CD4-positive, alpha-beta T cell treated with Interleukin-6 for 4 hours (primary cell): ENCODE results near the gene TADA3.

Source experiments
- DNase-seq: peaks from one replicate; pipeline ENCODE4 v3.0.0-alpha.2; 2020; ENCODE audit warnings: mixed read lengths

Gene TADA3

DNA sequence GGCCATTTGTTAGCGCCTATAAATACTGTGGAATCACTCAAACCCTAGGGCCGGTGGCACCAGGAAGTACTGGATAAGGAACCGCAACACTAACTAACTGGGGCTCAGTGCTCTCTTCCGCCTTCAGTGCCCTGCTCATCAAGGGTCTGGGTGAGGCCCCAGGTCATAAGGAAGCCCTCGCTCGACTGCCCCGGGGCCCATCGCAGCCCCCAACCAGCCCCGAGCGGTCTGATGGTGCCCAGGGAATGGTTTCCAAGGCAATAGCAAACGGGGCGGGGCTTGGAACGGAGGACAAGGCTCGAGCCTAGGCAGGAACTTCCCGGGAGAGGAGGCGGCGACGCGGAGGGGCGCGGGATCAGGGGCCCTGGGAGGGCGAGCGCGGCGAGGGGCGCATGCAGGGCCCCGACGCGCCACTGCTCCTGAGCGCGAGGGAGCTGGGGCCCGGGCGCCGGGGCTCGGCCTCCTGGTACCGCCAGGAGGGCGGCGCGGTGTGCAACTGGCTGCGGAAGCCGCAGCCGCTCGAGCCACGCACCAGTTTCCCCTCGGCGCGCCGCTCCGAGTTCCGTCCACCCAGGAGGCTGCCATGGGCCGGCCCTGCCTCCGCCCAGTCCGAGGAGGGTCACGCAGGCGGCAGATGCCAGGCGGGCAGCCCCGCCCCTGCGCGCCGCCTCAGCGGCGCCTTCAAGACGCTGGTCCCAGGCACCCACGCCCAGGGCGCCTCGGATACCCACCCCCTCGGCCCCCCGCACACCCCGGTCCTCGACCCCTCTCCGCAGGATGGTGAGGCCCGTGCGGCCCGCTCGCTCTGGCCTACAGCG lies 17.6 kb upstream of the TADA3 start, which contains the start of gene TTLL3:
TTLL3 (plus strand) TSS at position 648 of the 818 bp plus-strand sequence. CDS start 400 bp downstream, outside the sequence.
- peak; percentile 57 for DNase-seq

DNA sequence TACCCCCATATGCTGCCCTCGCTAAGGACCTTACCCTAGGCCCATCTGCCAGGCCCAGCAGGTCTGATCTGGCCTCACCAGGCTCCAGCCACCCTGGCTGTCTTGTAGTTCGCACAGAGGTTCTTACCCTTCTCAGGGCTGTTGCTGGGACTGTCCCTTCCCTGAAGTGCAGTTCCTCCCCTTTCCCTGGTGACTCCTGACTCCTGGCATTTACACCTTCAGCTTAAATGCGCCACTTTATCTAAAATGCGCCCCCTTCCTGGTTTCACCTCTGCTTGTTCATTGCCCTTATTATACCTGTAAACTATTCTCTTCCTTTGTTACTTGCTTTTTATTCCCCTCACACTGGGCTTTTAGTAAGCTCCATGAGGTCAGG lies 17.0 kb upstream of the TADA3 start:
- peak; percentile 16 for DNase-seq

DNA sequence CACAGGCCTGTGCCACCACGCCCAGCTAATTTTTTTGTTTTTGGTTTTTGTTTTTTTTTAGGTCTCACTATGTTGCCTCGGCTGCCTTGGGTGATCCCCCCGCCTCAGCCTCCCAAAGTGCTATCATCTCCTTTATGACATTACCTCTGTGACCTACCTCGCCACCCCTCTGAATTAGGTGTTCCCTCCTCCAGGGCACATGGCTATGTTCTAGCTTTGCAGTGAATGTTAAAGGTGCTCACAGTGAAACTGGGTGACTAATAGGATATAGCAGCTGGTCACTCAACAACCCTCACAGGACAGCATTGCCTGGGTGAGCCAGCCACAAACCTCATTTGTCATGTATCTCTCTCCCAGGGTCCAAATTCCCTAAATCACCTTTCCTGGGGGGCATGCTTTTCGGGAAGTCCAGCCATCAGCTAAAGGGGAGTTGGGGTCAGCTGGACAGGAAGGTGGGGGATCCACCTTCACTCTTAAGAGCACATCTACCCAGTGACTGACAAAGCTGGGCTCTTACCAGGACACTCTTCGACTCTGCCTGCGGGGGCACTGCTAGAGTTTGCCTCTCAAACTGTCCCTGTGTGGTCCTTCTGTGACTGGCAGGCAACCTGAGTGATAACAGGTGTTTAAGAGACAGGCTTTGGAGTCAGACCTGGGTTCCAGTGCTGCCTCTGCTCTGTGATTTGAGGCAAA lies 16.2 kb upstream of the TADA3 start:
- peak; percentile 64 for DNase-seq

- DNase-seq: no peak
Measured at GRCh38 chr3:9807981-9808344, 15.7 kb upstream of the TADA3 start.

DNA sequence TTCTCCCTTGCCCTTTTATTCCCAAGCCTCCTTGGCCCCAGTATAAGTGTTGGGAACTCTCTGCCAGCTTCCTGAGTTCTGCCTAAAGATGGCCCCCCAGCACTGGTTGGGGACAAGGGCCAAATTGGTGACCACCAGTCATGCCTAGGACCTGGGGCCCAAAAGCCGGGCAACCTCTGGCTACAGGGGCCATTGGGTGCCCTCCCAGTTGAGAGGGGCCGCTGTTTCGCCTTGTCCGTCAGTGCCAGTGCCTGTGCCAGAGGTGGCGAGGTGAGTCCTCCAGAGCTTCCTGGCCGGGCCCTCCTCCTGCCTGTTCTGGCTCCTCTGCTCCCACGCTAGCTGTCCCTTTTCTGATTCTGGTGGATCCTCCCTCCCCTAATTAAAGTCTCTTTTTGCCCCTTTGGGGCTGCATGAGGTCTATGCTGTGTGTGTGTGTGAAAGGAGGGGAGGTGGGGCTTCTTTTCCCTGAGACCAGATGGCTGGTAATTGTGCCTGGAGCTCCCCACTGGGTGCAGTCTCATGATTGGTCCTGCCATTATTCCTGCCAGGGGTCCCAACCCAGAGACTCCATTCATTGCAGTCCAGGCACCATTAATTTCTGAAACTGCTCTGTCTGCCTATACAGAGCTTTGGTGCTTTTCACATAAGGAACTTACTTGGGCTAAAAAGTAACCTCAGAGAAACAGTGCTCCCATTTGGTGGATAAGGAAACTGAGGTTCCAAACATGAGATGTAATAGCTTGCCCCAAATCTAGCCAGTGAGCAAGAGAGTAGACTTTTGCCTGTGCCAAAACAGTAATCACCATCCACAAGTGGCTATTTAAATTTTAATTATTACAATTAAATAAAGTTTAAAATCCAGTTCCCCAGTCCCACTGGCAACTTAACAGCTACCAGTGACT lies 14.7 kb upstream of the TADA3 start:
- DNase-seq: no peak

DNA sequence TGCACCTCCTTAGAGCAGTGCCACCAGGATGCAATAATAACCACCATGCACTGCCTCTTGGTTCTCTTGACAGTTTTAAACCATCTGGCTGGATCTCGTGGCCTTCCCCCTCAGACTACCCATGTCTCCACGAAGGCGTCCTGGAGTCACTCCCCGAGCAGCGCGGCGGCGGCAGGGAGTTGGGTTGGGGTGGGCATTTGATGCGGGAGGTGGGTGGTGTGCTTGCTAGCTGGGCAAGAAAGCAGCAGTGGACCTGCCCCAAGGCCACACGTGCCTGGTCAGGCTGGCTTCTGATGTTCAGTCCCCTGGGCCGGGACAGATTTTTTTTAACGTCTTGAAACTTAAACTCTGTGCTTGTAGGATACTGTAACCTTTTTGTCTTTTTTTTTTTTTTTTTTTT lies 13.9 kb upstream of the TADA3 start:
- no peak for DNase-seq

GRCh38 chr3:9804996-9805395 lies 12.7 kb upstream of the TADA3 start:
- DNase-seq: no peak

DNA sequence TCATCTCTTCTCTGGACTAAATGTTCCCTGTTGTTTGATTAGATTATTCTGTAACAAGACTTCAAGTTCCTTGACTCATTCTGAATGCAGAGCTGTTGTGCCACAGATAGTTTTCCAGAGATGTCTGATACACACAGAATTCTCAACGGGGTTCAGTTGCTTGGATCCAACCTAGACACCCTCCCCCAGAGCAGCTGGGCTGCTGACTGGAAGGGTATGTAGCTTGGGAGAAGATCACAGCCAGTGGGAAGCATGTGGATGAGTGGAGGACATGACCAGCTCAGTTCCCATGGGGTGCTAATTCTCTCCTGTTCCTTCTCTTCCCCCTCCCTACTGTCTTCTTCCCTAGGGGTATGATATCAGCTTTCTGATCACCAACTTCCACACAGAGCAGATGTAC lies 11.2 kb upstream of the TADA3 start:
- DNase-seq: no peak

GRCh38 chr3:9800529-9800928 lies 8.3 kb upstream of the TADA3 start:
- no peak for DNase-seq

DNA sequence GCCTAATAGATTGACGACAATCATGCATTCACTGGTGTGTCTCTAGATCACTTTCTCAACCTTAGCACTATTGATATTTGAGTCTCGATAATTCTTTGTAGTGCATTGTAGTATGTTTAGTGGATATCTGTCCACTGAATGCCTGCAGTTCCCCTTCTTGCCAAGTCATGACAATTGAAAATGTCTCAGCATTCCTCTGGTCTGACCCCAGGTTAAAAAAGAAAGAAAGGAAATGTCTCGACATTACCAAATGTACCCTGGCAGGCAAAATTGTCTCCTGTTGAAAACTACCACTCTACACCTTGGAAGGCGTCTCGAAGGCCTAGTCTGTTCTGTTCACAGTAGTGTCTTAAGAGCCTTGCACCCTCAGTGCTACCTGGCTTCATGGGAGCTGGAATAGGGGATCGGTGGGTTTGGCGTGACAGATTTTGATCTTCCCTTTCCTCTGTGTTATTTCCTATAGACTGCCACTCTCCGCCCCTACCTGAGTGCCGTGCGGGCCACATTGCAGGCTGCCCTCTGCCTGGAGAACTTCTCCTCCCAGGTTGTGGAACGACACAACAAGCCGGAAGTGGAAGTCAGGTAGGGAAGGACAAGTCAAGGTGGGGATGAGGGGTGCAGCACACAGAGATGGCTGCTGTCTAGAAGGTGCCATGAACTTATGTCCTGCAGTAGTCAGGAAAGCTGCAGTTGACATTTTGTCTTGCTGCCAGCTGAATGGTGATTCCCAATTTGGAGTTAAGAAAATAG lies 5.1 kb upstream of the TADA3 start:
- DNase-seq: no peak

DNA sequence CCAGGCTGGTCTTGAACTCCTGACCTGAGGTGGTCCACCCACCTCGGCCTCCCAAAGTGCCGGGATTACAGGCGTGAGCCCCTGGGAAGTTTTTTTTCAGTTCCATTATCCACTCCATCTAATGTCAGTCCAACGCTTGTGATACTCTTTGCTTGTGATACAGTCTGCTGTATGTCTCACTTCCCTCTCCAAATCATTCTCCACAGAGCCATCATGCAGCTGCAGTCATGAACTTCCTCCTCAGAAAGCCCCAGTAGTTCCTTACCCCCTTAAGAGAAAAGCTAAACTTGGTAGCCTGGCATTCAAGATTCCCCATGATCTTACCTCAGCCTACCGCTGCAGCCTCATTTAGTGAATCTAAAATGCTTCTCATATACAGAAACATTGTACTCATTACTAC lies 2.9 kb upstream of the TADA3 start:
- no peak for DNase-seq

- no peak for DNase-seq
Measured at GRCh38 chr3:9794400-9794799, 2.1 kb upstream of the TADA3 start.

GRCh38 chr3:9793161-9793781 lies 998 bp upstream of the TADA3 start:
- no peak for DNase-seq

GRCh38 chr3:9791790-9792404 lies 376 bp downstream of the TADA3 start:
- no peak for DNase-seq

DNA sequence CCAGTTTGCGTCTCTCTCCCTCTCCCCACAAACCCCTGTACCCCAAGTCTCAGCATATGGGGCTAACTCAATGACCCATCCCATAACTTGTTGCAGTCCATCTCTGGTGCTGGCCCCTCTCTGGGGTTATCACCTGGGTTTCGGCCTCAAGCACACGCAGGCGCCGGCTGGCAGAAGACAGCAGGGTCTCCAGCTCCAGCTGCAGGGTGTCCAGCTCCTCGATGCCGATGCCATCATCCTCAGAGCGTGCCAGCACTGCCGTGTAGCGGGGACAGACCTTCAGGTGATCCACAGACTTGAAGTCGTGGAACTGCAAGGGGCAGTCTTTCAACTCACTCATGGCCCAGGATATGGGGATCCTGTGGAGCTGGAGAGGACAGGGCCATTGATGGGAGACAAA lies 1.1 kb downstream of the TADA3 start:
- DNase-seq: no peak

DNA sequence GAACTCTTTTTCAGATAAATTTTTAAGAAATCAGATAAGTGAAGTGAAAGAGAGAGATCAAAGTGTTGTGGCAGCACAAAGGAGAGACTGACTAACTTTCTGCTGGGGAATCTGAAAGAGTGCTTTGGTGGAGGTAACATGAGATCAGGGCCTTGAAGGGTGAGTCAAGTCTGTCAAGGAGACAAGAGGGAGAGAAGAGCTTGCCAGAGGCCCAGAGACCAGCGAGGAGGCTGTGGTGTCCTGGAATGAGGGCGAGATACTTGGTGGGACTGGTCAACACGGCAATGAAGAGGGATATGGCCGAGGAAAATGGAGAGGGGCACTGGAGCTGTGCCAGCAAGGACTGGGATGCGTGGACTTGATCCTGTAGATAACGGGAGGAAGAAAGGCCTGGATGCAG lies 4.6 kb downstream of the TADA3 start:
- no peak for DNase-seq

- no peak for DNase-seq
Measured at GRCh38 chr3:9786825-9787669, 5.2 kb downstream of the TADA3 start.

DNA sequence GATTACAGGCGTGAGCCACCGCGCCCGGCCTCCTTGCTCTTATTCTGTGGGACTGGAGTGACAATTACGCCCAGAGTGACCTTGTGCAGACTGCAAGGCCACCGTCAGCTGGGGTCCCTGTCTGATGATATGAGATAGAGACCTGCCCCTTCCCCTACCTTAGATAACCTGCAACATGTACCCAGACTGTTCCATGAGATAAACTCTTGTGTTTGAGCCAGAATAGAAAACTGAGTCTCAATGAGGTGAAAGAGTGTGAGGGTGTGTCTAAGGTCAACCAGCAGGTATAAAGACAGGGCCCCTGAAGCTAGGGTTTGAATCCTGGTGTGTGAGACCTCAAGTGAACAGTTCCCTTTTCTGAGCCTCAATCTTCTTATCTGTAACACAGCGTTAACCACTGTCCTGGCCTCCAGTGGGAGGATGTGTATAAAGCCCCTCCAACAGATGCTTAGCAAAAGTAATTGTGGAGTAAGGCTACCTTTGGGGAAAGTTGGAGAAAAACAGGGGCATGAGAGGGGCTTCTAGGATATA lies 6.0 kb downstream of the TADA3 start:
- DNase-seq: no peak

- no peak for DNase-seq
Measured at GRCh38 chr3:9785602-9786001, 6.7 kb downstream of the TADA3 start.

DNA sequence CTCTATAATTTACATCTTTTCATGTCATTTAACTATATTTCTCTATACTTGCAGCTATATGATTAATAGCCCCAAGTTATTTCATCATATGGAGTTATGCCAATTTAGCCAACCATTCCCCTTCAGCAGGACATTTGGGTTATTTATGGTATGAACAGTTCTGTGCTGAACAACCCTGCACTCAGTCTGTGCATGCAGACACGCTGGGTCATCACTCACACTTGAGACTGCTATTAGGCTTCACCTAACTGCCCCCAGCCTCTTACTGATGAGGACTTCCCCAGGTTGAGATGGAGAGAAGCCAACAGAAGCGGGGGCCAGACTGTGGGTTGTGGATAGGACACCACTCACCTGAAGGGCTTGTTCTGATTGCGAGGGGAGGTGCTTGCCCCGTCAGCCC lies 7.3 kb downstream of the TADA3 start:
- no peak for DNase-seq

DNA sequence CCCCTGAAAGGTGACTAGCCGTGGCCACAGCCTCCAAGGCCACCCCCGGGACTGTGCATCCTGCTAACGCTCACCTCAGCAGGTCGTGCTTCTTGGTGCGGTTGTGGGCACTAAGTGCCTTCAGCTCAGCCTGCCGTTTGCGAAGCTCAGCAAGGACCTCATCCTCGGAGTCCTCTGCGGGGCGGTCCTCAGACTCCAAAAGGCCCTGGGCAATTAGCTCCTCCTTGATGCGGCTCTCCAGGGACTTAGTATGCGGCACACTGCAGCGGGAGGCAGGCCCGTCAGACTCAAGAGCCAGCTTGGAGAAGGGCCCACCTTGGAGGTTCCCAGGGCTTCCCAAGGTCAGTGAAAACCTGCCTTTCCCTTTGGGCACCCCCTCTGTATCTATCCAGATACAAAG lies 8.3 kb downstream of the TADA3 start:
- DNase-seq: no peak
